Endothelial cell (in vitro differentiated cells): ENCODE measurements around the gene R3HDM2. TPM values are rescaled to one million over a fixed set of nuclear protein-coding genes. Genes with fewer than 3 reads are reported as not detected.
"Not testable (repeated sequence)": the region's sequence is repeated elsewhere in the genome, so short reads cannot be mapped to it uniquely, and the experiment has no call there.

Experiments used
- DNase-seq: peaks from one replicate; pipeline ENCODE4 v3.0.0; 2021; ENCODE audit warnings: low spot score
- H3K27ac Mint-ChIP-seq: one replicate; pipeline ENCODE4 v1.8.0; 2021; ENCODE audit warnings: mixed read lengths, inconsistent platforms; ENCODE audit not compliant: unreplicated experiment
- H3K27me3 Mint-ChIP-seq: one replicate; pipeline ENCODE4 v1.8.0; 2021; ENCODE audit warnings: mild to moderate bottlenecking, moderate library complexity, mixed read lengths, inconsistent platforms; ENCODE audit not compliant: unreplicated experiment
- H3K36me3 Mint-ChIP-seq: one replicate; pipeline ENCODE4 v1.8.0; 2021; ENCODE audit warnings: mild to moderate bottlenecking, low read depth, mixed read lengths, inconsistent platforms; ENCODE audit not compliant: unreplicated experiment
- H3K4me1 Mint-ChIP-seq: one replicate; pipeline ENCODE4 v1.8.0; 2021; ENCODE audit warnings: mild to moderate bottlenecking, mixed read lengths, inconsistent platforms; ENCODE audit not compliant: unreplicated experiment
- H3K4me3 Mint-ChIP-seq: one replicate; pipeline ENCODE4 v1.8.0; 2021; ENCODE audit warnings: mild to moderate bottlenecking, mixed read lengths, inconsistent platforms; ENCODE audit not compliant: unreplicated experiment
- H3K9me3 Mint-ChIP-seq: one replicate; pipeline ENCODE4 v1.8.0; 2021; ENCODE audit warnings: mixed read lengths, inconsistent platforms; ENCODE audit not compliant: unreplicated experiment
- total RNA-seq: library from RNA; stranded (reverse); fragmentation: NEBNext Ultra II Directional; extraction: Animal tissue kit (Norgen Biotek cat#: 25700); gene quantifications from one replicate; pipeline ENCODE4 v1.2.1, GENCODE V29; 2021; ENCODE audit not compliant: unreplicated experiment
- TF ChIP-seq, protein P1 (sequence below): fragments of 200-600 bp; sonication (generic); IDR thresholded peaks from one replicate; pipeline ENCODE4 v1.5.0; 2021; ENCODE audit warnings: antibody characterized with exemption; ENCODE audit not compliant: unreplicated experiment

Gene R3HDM2
- total RNA-seq, 1 donor from 2014 or later: 39.4 TPM

- Mint-ChIP-seq H3K27me3 (no peaks in the 10 kb centered on the region), H3K4me3 (no peak overlapping the region), H3K27ac (no peak overlapping the region), H3K36me3 (no peaks in the 10 kb centered on the region), H3K9me3 (no peaks in the 10 kb centered on the region), H3K4me1 (peaks cover 12% of the 10 kb centered on the region)
- TF ChIP-seq, protein P1, sequence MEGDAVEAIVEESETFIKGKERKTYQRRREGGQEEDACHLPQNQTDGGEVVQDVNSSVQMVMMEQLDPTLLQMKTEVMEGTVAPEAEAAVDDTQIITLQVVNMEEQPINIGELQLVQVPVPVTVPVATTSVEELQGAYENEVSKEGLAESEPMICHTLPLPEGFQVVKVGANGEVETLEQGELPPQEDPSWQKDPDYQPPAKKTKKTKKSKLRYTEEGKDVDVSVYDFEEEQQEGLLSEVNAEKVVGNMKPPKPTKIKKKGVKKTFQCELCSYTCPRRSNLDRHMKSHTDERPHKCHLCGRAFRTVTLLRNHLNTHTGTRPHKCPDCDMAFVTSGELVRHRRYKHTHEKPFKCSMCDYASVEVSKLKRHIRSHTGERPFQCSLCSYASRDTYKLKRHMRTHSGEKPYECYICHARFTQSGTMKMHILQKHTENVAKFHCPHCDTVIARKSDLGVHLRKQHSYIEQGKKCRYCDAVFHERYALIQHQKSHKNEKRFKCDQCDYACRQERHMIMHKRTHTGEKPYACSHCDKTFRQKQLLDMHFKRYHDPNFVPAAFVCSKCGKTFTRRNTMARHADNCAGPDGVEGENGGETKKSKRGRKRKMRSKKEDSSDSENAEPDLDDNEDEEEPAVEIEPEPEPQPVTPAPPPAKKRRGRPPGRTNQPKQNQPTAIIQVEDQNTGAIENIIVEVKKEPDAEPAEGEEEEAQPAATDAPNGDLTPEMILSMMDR: no peak
- DNase-seq: no peak
These were observed 90.7 kb downstream of the R3HDM2 start for GRCh38 chr12:57340104-57340503.

- not testable (repeated sequence) for H3K9me3 Mint-ChIP-seq, H3K4me1 Mint-ChIP-seq, H3K27ac Mint-ChIP-seq, H3K4me3 Mint-ChIP-seq, H3K36me3 Mint-ChIP-seq, DNase-seq, H3K27me3 Mint-ChIP-seq
These were observed 94.5 kb downstream of the R3HDM2 start for GRCh38 chr12:57336299-57336698.

DNA sequence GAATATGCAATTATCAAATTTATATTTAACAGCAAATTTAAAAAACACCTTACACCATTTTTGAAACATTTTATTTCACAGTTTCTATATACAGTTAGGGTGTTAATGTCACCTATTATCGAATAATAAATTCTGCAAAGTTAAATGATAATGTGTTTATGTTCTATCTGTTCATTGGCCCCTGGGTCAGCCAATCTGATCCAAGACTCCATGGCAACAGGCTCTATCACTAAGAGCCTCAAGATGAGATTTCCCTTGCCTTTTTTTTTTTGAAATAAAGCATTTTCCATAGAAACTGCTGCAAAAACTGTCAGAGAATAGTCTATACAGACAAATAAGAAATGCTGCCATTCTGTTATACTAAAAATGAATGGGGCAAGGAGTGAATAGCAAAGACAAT lies 96.6 kb downstream of the R3HDM2 start:
- Mint-ChIP-seq H3K4me1 (no peaks in the 10 kb centered on the region), H3K9me3 (no peaks in the 10 kb centered on the region), H3K36me3 (peaks cover 5% of the 10 kb centered on the region), H3K4me3 (no peak overlapping the region), H3K27me3 (no peaks in the 10 kb centered on the region), H3K27ac (no peak overlapping the region)
- DNase-seq: no peak
- TF ChIP-seq, protein P1: no peak

- H3K4me3 Mint-ChIP-seq: no peak overlapping the region
- H3K9me3 Mint-ChIP-seq: no peaks in the 10 kb centered on the region
- no peaks in the 10 kb centered on the region for H3K4me1 Mint-ChIP-seq
- TF ChIP-seq, protein P1: no peak
- H3K36me3 Mint-ChIP-seq: peaks cover 5% of the 10 kb centered on the region
- no peaks in the 10 kb centered on the region for H3K27me3 Mint-ChIP-seq
- DNase-seq: no peak
- no peak overlapping the region for H3K27ac Mint-ChIP-seq
These were observed 98.1 kb downstream of the R3HDM2 start for GRCh38 chr12:57332646-57333312.

- H3K36me3 Mint-ChIP-seq: peaks cover 5% of the 10 kb centered on the region
- no peaks in the 10 kb centered on the region for H3K9me3 Mint-ChIP-seq
- H3K4me3 Mint-ChIP-seq: peak overlapping the region; percentile 2
- no peaks in the 10 kb centered on the region for H3K4me1 Mint-ChIP-seq
- H3K27ac Mint-ChIP-seq: no peak overlapping the region
- TF ChIP-seq, protein P1: no peak
- peaks cover 1% of the 10 kb centered on the region for H3K27me3 Mint-ChIP-seq
- no peak for DNase-seq
These were observed 99.9 kb downstream of the R3HDM2 start for GRCh38 chr12:57330992-57331391.
